ENCODE results near the gene REC8.

REC8 gene

DNA sequence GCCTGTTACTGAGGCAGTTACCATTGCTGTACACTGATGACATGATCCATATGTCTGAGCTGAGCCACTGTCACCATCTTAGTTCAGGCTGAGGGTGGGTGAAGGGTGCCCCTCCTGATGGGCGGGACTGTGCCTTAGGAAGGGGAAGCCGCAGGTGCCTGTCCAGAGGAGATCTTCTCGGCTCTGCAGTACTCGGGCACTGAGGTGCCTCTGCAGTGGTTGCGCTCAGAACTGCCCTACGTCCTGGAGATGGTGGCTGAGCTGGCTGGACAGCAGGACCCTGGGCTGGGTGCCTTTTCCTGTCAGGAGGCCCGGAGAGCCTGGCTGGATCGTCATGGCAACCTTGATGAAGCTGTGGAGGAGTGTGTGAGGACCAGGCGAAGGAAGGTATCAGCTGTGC, 20.9 kb upstream of the REC8 start:
- TF ChIP-seq, protein P1, sequence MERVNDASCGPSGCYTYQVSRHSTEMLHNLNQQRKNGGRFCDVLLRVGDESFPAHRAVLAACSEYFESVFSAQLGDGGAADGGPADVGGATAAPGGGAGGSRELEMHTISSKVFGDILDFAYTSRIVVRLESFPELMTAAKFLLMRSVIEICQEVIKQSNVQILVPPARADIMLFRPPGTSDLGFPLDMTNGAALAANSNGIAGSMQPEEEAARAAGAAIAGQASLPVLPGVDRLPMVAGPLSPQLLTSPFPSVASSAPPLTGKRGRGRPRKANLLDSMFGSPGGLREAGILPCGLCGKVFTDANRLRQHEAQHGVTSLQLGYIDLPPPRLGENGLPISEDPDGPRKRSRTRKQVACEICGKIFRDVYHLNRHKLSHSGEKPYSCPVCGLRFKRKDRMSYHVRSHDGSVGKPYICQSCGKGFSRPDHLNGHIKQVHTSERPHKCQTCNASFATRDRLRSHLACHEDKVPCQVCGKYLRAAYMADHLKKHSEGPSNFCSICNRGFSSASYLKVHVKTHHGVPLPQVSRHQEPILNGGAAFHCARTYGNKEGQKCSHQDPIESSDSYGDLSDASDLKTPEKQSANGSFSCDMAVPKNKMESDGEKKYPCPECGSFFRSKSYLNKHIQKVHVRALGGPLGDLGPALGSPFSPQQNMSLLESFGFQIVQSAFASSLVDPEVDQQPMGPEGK (CRISPR knock-in tag; IDR thresholded peaks at IDR 0.05; ENCODE audit: borderline replicate concordance): no peak
- TF ChIP-seq, protein P2, sequence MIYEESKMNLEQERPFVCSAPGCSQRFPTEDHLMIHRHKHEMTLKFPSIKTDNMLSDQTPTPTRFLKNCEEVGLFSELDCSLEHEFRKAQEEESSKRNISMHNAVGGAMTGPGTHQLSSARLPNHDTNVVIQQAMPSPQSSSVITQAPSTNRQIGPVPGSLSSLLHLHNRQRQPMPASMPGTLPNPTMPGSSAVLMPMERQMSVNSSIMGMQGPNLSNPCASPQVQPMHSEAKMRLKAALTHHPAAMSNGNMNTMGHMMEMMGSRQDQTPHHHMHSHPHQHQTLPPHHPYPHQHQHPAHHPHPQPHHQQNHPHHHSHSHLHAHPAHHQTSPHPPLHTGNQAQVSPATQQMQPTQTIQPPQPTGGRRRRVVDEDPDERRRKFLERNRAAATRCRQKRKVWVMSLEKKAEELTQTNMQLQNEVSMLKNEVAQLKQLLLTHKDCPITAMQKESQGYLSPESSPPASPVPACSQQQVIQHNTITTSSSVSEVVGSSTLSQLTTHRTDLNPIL (CRISPR knock-in tag; IDR thresholded peaks at IDR 0.05; ENCODE audit: low read depth): no peak
- TF ChIP-seq TOX (CRISPR knock-in tag; IDR thresholded peaks at IDR 0.05; ENCODE audit: borderline replicate concordance) (no peak), RARB (CRISPR knock-in tag; IDR thresholded peaks at IDR 0.05) (no peak), SNAI2 (CRISPR knock-in tag; IDR thresholded peaks at IDR 0.05) (no peak)
- no peak for ATAC-seq

DNA sequence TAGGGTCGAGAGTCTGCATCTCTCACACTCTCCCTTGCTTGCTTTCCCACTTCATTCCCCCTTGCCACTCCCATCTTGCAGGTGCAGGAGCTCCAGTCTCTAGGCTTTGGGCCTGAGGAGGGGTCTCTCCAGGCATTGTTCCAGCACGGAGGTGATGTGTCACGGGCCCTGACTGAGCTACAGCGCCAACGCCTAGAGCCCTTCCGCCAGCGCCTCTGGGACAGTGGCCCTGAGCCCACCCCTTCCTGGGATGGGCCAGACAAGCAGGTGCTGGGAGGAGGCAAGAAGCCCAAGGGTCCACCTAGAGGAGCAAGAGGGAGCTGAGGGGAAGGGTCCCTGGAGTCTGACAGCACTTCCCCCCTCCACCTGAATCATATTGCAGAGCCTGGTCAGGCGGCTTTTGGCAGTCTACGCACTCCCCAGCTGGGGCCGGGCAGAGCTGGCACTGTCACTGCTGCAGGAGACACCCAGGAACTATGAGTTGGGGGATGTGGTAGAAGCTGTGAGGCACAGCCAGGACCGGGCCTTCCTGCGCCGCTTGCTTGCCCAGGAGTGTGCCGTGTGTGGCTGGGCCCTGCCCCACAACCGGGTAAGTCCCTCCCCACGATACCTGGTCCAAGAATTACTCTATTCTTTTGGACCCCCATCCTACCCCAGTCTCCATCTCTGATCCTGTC, 20.3 kb upstream of the REC8 start:
- TF ChIP-seq, protein P2 (CRISPR knock-in tag; IDR thresholded peaks at IDR 0.05; ENCODE audit: low read depth): no peak
- TF ChIP-seq TCF4 (CRISPR knock-in tag; IDR thresholded peaks at IDR 0.05; ENCODE audit: borderline replicate concordance) (no peak), ARNTL (CRISPR knock-in tag; IDR thresholded peaks at IDR 0.05; ENCODE audit: borderline replicate concordance, low read depth) (no peak), ZNF565 (CRISPR knock-in tag; conservative IDR thresholded peaks at IDR 0.05; ENCODE audit: low read depth) (no peak), ZC3H10 (CRISPR knock-in tag; IDR thresholded peaks at IDR 0.05) (no peak)
- TF ChIP-seq, protein P3, sequence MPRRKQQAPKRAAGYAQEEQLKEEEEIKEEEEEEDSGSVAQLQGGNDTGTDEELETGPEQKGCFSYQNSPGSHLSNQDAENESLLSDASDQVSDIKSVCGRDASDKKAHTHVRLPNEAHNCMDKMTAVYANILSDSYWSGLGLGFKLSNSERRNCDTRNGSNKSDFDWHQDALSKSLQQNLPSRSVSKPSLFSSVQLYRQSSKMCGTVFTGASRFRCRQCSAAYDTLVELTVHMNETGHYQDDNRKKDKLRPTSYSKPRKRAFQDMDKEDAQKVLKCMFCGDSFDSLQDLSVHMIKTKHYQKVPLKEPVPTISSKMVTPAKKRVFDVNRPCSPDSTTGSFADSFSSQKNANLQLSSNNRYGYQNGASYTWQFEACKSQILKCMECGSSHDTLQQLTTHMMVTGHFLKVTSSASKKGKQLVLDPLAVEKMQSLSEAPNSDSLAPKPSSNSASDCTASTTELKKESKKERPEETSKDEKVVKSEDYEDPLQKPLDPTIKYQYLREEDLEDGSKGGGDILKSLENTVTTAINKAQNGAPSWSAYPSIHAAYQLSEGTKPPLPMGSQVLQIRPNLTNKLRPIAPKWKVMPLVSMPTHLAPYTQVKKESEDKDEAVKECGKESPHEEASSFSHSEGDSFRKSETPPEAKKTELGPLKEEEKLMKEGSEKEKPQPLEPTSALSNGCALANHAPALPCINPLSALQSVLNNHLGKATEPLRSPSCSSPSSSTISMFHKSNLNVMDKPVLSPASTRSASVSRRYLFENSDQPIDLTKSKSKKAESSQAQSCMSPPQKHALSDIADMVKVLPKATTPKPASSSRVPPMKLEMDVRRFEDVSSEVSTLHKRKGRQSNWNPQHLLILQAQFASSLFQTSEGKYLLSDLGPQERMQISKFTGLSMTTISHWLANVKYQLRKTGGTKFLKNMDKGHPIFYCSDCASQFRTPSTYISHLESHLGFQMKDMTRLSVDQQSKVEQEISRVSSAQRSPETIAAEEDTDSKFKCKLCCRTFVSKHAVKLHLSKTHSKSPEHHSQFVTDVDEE (CRISPR knock-in tag; IDR thresholded peaks at IDR 0.05): no peak
- TF ChIP-seq, protein P4, sequence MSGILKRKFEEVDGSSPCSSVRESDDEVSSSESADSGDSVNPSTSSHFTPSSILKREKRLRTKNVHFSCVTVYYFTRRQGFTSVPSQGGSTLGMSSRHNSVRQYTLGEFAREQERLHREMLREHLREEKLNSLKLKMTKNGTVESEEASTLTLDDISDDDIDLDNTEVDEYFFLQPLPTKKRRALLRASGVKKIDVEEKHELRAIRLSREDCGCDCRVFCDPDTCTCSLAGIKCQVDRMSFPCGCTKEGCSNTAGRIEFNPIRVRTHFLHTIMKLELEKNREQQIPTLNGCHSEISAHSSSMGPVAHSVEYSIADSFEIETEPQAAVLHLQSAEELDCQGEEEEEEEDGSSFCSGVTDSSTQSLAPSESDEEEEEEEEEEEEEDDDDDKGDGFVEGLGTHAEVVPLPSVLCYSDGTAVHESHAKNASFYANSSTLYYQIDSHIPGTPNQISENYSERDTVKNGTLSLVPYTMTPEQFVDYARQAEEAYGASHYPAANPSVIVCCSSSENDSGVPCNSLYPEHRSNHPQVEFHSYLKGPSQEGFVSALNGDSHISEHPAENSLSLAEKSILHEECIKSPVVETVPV (CRISPR knock-in tag; IDR thresholded peaks at IDR 0.05): no peak
- ATAC-seq: no peak

DNA sequence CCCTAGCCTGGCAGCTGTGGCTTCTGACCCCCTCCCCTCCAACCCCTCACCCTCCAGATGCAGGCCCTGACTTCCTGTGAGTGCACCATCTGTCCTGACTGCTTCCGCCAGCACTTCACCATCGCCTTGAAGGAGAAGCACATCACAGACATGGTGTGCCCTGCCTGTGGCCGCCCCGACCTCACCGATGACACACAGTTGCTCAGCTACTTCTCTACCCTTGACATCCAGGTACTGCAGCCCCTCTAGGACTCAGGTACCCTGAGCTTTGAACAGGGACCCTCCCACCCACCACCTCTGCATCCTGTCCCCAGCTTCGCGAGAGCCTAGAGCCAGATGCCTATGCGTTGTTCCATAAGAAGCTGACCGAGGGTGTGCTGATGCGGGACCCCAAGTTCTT, 16.8 kb upstream of the REC8 start:
- ATAC-seq: no peak

More for the DNA sequence above, 16.8 kb upstream of the REC8 start:
- TF ChIP-seq ZFP3 (CRISPR knock-in tag; IDR thresholded peaks at IDR 0.05) (no peak), ISL1 (CRISPR knock-in tag; IDR thresholded peaks at IDR 0.05) (no peak), ZC3H10 (CRISPR knock-in tag; IDR thresholded peaks at IDR 0.05) (no peak), TCF4 (CRISPR knock-in tag; IDR thresholded peaks at IDR 0.05; ENCODE audit: borderline replicate concordance) (no peak), ARNTL (CRISPR knock-in tag; IDR thresholded peaks at IDR 0.05; ENCODE audit: borderline replicate concordance, low read depth) (no peak), GLIS3 (CRISPR knock-in tag; IDR thresholded peaks at IDR 0.05) (no peak), BACH2 (CRISPR knock-in tag; IDR thresholded peaks at IDR 0.05; ENCODE audit: borderline replicate concordance) (no peak), ZNF565 (CRISPR knock-in tag; conservative IDR thresholded peaks at IDR 0.05; ENCODE audit: low read depth) (no peak), ZNF70 (CRISPR knock-in tag; IDR thresholded peaks at IDR 0.05) (no peak), ZFP30 (CRISPR knock-in tag; IDR thresholded peaks at IDR 0.05) (no peak), SNAI2 (CRISPR knock-in tag; IDR thresholded peaks at IDR 0.05) (no peak), PPARA (CRISPR knock-in tag; IDR thresholded peaks at IDR 0.05; ENCODE audit: borderline replicate concordance) (no peak), ESRRG (CRISPR knock-in tag; IDR thresholded peaks at IDR 0.05) (no peak), TOX (CRISPR knock-in tag; IDR thresholded peaks at IDR 0.05; ENCODE audit: borderline replicate concordance) (no peak)
- TF ChIP-seq, protein P3 (CRISPR knock-in tag; IDR thresholded peaks at IDR 0.05): no peak
- TF ChIP-seq, protein P2 (CRISPR knock-in tag; IDR thresholded peaks at IDR 0.05; ENCODE audit: low read depth): no peak
- TF ChIP-seq, protein P4 (CRISPR knock-in tag; IDR thresholded peaks at IDR 0.05): no peak
